Fibroblast of skin of right biceps (primary cell): ENCODE data around the gene ZDHHC4.

Experiments
- DNase-seq: peaks from one replicate; pipeline ENCODE4 v3.0.0-alpha.2; 2013

ZDHHC4 gene

GRCh38 chr7:6637544-6638229 lies 60.4 kb downstream of the ZDHHC4 start:
- peak; percentile 41 for DNase-seq
